ENCODE data around the gene RIC8A. TPM values are rescaled to one million over a fixed set of nuclear protein-coding genes. Genes with fewer than 3 reads are reported as not detected.

The RIC8A gene
- total and polyA plus RNA-seq, 2 of the 13 experiments (the other 11 are each of a cell fraction or from before 2014, with no cell fraction given) = 62.1 to 63.8 TPM

GRCh38 chr11:236774-237767, 29.6 kb downstream of the RIC8A start, which contains the start of gene PSMD13 (continued):
- no peak; the same call in 1 of the 2 replicates for TF ChIP-seq ZBTB26 (CRISPR knock-in tag; IDR thresholded peaks at IDR 0.05; ENCODE audit: borderline replicate concordance)
- no peak for TF ChIP-seq SIX4 (CRISPR knock-in tag; IDR thresholded peaks at IDR 0.05)
- TF ChIP-seq ZBTB7A (CRISPR knock-in tag; IDR thresholded peaks at IDR 0.05) = no peak
- TF ChIP-seq ZKSCAN8 (CRISPR knock-in tag; IDR thresholded peaks at IDR 0.05; ENCODE audit: borderline replicate concordance) = no peak
- TF ChIP-seq RFXAP (CRISPR knock-in tag; IDR thresholded peaks at IDR 0.05; ENCODE audit: borderline replicate concordance) = no peak
- no peak for TF ChIP-seq HNRNPL (IDR thresholded peaks at IDR 0.05; ENCODE audit: low read depth, low read length)
- TF ChIP-seq YY1 (IDR thresholded peaks at IDR 0.05; ENCODE audit: insufficient read depth, insufficient replicate concordance, low read depth, low read length) = peak; percentile 83
- TF ChIP-seq LRRFIP1 (CRISPR knock-in tag; conservative IDR thresholded peaks at IDR 0.05) = no peak
- peak; percentile 31; the same call in 1 of the 2 replicates for TF ChIP-seq ZSCAN9 (CRISPR knock-in tag; IDR thresholded peaks at IDR 0.05; ENCODE audit: borderline replicate concordance)
- TF ChIP-seq DBP (CRISPR knock-in tag; IDR thresholded peaks at IDR 0.05; ENCODE audit: not compliant biosample characterization) = no peak
- TF ChIP-seq SNAPC4 (CRISPR knock-in tag; IDR thresholded peaks at IDR 0.05) = no peak
- TF ChIP-seq PITX1 (CRISPR knock-in tag; IDR thresholded peaks at IDR 0.05) = peak; percentile 33; the same call in 1 of the 2 replicates
- no peak for TF ChIP-seq ZNF557 (CRISPR knock-in tag; IDR thresholded peaks at IDR 0.05)
- TF ChIP-seq ZSCAN22 (CRISPR knock-in tag; IDR thresholded peaks at IDR 0.05) = no peak
- peak; percentile 8 for TF ChIP-seq TEAD3 (CRISPR knock-in tag; optimal IDR thresholded peaks at IDR 0.05; ENCODE audit: borderline replicate concordance)
